Hypothalamus (tissue), 51 donors: Measurements from ENCODE around the gene DAP3.
"Not testable (repeated sequence)": the region's sequence is repeated elsewhere in the genome, so short reads cannot be mapped to it uniquely, and the experiment has no call there.

ENCODE experiments used
- DNase-seq, 51 donors: peaks; one replicate each; lab custom pipeline; 2025; lab: John Stamatoyannopoulos, UW

Gene DAP3

DNA sequence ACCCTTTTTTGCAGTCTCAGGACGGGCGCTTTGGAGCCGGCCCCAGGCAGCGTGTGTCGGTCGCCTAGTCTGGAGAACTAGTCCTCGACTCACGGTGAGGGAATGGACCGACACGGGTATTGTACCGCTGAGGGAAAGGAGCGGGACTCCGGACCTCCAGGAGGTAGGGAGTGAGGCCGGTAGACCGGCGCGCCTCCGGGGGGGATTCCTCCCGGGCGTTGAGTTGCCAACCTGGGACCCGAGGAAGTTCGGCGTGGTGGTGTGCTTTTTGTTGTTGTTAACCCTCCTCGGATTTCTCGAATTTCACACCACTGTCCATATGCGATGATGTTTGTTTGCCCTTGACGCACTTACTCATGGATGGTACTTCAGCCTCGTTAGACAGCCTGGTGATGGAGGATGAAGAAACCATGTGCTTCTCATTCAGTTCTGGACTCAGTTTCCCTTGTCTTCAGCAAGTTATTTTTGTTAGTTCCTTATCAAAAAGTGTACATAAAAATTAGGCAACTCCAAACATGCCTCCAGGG lies at the start of gene DAP3:
Gene DAP3 (plus strand): TSS at position 11 of the 527 bp plus-strand sequence. CDS start 20,689 bp downstream, outside the sequence.
- DNase-seq: peak in 1 of 51 donors; percentile 65

DNA sequence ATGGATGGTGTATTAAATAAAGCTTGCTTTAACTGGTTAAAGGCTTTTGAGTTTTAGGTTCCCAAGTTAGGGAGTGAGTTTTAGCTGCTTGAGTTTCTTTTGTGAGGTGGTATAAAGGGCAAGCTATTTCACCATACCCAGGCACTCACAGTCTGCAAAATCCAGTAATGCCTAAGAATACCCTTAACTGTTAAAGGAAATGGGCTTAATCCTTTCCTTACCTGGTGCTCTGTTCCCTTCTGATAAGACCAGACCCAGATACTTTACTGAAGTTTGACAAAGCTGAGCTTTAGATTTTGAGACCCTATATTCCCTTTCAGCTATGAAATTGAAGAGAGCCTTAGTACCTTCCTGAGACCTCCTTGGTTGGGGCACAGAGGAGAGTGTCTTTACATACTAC lies 48.5 kb upstream of the DAP3 start:
- DNase-seq: no peak

DNA sequence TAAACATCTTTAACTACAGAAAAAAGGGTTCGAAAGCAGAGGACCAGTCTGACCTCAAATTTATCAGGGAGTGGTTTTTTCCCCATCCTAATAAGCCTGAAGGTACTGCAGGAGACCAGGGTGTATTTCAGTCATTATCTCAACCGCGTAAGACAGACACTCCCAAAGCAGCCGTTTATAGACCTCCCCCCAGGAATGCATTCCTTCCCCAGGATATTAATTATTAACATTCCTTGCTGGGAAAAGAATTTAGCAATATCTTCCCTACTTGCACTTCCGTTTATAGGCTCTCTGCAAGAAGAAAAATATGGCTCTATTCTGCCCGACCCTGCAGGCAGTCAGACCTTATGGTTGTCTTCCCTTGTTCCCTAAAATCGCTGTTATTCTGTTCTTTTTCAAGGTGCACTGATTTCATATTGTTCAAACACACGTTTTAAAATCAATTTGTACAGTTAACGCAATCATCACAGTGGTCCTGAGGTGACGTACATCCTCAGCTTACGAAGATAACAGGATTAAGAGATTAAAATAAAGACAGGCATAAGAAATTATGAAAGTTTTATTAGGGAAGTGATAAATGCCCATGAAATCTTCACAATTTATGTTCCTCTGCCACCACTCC lies 46.2 kb upstream of the DAP3 start:
- DNase-seq: not testable (repeated sequence)

DNA sequence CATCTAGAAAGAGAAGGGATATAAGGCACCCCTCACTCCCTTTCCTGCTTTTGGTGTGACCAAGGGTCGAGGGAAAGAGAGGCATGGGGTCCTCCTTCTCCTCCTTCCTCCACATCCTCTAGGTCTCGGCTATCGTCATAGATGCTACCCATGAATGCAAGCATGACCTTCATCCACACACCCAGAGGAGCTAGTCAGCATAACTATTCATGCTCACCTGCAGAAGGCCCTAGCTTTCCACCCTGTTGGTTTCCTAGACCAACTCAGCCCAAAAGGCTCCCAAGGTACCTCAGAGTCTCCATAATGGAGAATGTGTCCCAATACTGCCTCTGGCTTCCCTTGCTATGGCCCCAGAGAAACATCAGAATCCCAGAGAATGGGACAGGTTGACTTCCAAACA lies 45.7 kb upstream of the DAP3 start:
- no peak for DNase-seq

DNA sequence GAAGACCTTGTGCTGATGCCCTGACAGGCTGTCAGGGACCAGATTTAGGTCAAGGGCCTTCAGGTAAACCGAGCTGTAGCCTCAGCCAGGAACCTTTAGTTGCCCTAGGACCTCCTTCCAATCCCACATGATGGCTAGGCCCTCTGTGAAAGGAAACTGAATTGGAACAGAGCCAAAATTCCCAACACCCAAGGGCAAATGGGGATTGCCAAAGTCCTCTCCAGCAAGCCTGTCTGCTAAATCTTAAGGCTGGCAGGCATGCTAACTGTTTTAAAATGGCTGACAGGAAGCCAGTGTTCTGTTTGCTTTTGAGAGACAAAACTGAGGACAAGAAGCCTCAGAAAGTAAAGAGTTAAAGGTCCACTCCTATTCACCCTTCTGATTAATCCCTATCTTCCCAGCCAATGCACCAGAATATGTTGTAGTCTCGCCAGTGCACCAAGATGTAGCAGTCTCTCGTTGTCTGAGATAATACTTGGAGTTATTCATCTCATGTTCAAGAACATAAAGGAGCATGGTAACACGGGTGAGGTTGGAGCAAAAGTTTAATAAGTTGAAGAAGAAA lies 43.8 kb upstream of the DAP3 start:
- DNase-seq: no peak

DNA sequence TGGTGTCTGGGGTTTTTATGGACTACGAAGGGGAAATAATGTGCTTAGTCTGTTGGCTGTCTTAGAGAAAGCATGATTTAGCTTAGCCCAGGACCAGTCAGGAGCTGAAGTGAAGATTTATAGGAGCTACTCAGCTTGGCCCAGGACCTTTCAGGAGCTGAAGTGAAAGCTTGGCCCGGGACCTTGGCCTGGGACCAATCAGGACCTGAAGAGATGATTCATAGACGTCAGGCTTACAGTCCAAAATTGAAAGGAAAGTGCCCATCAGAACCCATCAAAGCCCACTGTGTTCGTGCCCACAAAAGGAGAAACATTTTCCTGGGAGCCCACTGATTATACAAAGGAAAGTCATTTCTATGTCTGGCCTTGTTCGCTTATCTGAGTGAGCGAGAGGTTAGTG lies 43.2 kb upstream of the DAP3 start:
- peak in 1 of 51 donors; percentile 8 for DNase-seq

DNA sequence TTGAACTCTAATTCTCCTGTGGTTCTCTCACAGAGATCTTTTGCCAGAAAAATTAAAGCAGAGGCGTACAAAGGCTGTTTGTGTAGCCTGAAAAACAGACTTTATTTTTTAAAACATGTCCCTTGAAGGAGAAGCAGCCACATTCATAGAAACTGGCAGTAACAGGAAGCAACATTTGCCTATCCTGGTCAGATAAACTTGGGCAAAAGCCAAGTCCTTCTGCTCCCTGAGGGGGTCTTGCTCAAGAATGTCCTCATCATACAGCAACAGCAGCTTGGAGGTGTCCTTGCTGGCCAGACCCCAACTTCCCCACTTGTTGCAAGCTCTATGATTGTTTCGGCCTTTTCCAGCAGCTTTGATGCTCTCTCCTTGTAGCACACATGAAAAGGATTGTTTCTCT lies 42.6 kb upstream of the DAP3 start:
- DNase-seq: peak in 1 of 51 donors; percentile 4

DNA sequence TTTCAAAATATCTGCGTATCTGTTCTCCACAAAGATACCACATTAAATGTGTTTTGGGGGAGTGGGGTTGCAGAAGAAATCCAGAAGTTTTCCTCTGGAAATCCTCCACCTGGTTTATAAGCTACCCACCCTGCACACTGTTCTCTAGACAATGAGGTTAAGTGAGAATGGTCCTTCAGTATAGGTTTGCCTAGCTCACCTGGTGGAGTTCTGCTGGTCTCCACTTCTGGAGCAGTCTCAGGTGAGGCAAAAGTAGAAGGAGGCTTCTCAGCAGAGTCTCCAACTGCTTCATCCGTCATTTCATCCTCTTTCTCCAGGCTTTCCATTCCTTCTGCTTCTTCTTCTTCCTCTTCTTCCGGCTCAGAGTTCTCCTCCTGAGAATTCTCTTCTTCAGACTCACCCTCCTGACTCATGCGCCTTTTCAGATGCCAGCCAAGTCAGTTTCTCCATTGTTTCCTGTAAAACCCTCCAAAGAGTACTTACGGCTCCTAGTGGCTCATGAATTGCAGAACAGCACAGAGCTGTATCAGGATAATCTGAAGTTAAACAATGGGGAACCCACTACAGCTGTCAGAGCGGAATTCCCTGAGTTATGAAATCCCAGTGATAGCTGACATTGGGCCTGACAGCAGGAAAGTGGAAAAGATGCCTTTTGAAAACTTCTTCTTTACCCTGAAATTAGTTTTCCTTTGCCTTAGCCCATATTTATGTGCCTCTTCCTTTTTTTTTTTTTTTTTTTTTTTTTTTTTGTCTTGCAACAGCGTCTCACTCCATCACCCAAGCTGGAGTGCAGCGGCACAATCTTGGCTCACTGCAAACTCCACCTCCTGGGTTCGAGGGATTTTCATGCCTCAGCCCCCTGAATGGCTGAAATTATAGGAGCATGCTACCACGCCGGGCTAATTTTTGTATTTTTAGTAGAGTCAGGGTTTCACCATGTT lies 40.4 kb upstream of the DAP3 start:
- peak in 2 of 51 donors; percentile 12 to 59 for DNase-seq

DNA sequence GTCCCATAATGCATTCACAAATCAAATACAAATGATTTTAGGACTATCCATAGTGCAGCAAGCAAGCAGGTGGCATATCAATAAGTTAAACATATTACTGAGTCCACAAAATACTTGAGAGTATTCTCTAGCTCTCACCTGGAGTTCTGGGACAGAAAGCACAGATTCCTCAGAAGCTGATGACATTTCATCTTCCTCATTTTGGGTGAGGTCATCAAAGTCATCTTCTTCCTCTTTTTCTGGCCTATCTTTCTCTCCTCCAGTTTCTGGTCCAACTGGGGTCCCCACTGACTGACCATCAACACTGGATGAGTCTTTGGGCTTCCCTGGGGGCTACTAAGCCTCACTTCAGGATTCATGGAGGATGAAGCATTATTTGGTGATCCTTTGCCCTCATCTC lies 39.2 kb upstream of the DAP3 start:
- no peak for DNase-seq

DNA sequence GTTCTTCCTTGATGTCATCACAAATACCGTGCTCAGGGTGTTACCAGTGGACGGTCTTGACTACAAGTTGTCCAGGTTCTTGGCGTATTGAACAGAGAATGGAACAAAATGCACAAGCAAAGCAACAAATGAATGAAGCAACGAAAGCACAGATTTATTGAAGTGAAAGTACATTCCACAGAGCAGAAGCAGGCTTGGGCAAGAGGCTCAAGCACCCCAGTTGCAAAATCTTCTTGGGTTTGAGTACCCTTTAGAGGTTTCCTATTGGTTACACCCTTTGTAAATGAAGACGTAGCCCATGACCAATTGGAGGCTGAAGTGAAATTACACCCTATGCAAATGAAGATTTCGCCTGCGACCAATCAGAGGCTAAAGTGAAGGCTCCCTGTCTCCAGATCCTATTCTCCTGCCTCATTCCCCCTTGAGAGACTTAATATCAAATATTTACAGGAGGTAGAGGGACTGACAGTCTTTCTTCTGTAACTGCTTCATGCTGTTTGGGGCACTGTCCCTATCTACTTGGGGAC lies 38.6 kb upstream of the DAP3 start:
- DNase-seq: no peak

DNA sequence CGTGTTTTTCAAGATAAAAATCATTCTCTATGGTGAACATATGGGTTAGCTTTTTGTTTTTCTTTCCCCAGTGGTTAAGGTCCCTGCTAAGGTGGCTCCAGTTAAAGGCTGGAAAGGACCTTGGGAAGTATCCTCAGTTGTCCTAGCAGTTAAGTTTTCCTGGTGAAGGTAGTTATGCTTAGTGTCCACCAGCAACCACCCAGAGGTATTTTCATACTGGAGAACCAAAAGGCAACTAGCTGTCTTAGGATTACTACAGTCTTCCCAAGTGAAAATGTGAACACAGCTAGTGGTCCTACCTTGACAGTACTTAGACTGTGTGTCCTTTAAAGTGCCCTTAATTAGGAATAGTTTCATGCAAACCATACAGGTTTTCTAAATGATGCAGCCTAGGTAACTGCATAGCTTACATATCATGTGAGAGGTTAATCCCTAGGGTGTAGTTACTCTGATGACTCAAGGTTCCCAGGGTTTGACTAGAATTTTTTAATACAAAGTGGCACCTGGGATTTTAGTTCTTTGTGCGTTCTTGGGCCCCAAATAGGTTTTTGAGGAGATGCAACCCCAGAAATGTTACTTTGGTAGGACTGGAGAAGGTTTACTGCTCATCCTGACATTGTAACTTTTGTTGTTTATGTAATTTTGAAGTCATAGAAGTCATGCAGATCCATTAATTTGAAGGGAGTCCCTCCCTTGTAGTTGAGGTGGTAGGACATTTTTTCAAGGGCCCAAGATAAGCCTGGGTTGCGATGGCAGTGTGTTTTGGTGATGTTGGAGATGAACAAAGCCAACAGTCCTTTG lies 36.8 kb upstream of the DAP3 start:
- no peak for DNase-seq

DNA sequence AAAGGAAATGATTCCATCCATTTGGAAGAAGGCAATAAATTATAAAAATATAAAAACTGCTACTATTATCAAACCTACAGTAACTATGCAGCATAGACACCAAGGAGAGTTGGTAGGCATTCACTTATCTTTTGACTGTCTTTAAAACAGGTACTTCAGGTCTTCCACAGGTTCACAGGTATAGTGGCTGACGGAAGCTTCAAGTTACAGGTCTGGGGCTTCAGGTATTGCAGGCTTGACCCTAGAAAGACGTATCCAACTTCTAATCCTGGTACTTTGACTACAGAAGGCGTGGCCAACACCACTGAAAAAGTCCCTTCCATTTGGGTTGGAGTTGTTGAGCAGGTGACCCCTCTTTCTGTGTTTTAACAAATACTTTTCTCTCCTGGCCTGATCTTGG lies 35.9 kb upstream of the DAP3 start:
- DNase-seq: no peak

DNA sequence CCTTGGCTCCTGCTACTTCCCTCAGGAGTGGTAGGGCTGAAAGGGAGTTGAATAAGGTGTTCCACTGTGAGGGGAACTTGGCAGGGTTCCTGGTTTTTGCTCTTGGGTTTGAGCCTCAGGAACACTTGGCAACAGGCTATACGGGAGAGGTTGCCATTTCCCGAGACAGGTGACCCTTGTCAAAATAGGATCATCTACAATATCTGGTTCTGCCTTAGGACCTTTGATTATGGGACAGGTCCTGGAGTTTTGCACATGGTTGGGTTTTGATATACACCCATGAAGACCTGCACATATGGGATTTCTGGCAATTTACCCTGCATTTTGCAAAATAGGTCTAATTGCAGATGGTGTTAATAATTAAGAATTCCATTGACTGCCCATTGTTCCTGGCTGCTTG lies 31.4 kb upstream of the DAP3 start:
- no peak for DNase-seq

DNA sequence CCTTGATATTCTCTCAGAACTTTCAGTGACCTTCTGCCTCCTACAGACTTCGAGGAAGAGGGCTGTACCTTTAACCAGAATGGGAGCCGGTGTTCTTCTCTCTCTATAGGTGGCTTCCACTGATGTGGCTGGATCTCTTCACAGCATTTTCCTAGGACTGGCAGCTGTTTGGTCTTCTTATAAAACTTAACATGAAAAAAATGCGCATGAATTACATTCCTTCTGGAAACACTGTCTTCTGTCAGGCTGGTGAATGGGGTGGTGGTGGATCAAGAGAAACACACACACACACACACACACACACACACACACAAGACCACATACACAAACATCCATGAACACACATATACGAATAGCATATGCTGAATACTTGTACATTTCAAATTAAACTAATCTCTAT lies 27.7 kb upstream of the DAP3 start:
- DNase-seq: not testable (repeated sequence)

DNA sequence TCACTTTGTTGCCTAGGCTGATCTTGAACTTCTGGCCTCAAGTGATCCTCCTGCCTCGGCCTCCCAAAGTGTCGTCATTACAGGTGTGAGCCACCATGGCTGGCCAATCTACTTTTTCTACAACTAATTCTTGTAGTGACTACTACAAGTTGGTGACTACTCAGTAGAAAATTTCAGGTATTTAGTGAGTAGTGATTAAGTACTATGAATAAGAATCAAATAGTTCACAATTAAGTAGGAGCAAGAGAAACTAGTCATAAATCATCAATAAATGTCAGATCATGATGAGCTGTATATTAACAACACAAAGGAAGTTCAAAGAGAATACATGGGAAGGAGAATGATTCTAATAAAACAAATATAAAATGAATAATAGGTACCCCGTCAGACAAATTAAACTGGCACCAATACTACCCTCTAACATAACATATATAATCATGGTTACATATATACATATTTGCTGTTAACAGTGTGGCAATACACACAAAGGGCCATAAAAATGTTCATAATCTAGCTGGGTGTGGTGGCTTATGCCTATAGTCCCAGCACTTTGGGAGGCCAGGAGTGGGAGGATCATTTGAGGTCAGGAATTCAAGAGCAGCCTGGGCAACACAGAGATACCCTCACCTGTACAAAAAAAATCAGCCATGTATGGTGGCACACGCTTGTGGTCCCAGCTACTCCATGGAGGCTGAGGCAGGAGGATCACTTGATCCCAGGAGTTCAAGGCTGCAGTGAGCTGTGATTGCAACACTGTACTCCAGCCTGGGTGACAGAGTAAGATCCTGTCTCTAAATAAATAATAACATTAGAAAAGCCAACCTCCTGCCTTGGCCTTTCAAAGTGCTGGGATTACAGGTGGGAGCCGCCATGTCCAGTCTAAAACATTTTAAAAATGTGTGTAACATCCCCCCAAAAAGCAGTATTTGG lies 19.4 kb upstream of the DAP3 start:
- no peak for DNase-seq

DNA sequence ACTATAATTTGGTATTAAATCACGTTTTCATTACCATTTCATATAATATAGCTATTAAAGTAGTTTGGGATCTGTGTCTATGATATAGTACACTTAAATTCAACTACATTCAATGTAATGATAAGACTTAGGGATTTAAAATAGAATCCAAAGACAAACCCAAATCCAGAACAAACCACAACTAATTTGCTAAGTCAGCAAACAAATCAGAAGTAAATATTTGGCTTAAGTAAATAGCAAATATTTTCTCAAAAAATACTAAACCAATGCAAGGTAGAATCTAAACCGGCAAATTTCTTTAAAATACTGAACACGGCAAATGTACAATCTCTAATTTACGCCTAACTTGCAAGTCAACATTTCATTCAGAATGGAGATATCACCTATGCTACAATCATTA lies 17.1 kb upstream of the DAP3 start:
- DNase-seq: no peak

DNA sequence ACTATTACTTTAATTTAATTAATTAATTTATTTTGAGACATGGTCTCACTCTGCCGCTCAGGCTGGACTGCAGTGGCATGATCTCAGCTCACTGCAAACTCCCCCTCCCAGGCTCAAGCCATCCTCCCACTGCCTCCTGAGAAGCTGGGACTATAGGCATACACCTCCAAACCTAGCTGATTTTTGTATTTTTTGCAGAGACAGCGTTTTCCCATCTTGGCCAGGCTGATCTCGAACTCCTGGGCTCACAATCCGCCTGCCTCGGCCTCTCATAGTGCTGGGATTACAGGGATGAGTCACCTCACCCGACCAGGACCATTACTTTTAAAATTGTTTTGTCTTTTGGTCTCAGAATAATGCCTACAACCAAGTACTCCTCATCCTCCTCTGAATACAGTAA lies 15.9 kb upstream of the DAP3 start:
- DNase-seq: no peak

DNA sequence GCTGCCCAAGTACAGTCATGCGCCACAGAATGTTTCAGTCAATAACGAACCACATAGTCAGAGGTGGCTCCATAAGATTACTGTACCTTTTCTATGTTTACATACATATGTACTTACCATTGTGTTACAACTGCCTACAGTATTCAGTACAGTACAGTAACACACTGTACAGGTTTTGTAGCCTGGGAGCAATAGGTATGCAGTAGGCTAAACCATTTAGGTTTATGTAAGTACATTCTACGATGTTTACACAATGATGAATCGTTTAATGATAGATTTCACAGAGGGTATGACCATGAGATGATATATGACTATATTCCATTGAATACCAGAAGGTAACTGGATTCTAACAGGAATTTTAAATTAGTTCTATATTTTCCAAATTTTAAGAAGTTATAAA lies 10.9 kb upstream of the DAP3 start:
- DNase-seq: no peak

DNA sequence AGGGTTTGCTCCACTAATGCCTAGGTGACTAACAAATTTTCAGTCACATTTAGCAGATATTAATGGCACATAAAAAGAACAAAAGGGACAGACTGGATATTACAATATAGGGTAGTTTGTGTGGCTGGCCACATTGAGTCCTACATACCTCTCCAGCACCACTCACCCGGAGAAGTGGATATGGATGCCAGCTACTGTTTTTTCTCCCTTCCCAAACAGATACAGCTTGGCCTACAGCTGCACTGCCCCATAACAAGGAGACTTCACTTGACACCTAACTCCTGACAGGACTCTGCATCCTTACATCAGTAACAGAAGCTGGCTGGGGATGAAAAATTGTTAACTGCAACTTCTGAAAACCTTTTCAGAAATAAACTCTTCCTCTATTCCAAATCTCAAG lies 9.9 kb upstream of the DAP3 start:
- DNase-seq: not testable (repeated sequence)
